OCI-LY3 (cell line): ENCODE results near the gene S100A4.
A peak's percentile ranks its signal among the peaks of the same experiment; 100 is the strongest.

Source experiments
- H2AFZ ChIP-seq: fragments of 200-600, 300-600 bp; shearing (Covaris generic); 2 replicates; pipeline ENCODE4 v1.6.0; 2014; ENCODE audit warnings: antibody characterized with exemption, low read depth, low read length
- H3K27ac ChIP-seq: fragments of 200-600, 300-600 bp; sonication (generic); 2 replicates; pipeline ENCODE4 v1.5.1; 2014; ENCODE audit warnings: mild to moderate bottlenecking, low read length, moderate library complexity, mixed read lengths
- H3K27me3 ChIP-seq: fragments of 200-600, 300-600 bp; sonication (generic); 2 replicates; pipeline ENCODE4 v1.6.1; 2014; ENCODE audit warnings: low read depth, low read length, mixed read lengths
- H3K36me3 ChIP-seq: fragments of 200-600, 300-600 bp; sonication (generic); replicated peaks from 2 replicates; pipeline ENCODE3; 2014; ENCODE audit warnings: low read depth, low read length, mixed read lengths
- H3K4me1 ChIP-seq: fragments of 300-600, 200-600 bp; sonication (generic); 2 replicates; pipeline ENCODE4 v1.6.1; 2014; ENCODE audit warnings: low read length, mixed read lengths
- H3K4me2 ChIP-seq: fragments of 200-600, 300-600 bp; sonication (generic); 2 replicates; pipeline ENCODE4 v1.6.1; 2014; ENCODE audit warnings: low read length, mixed read lengths
- H3K4me3 ChIP-seq: fragments of 300-600, 200-600 bp; sonication (generic); 2 replicates; pipeline ENCODE4 v1.5.1; 2014; ENCODE audit warnings: antibody characterized with exemption, mild to moderate bottlenecking, low read length, moderate library complexity
- H3K79me2 ChIP-seq: fragments of 300-600, 200-600 bp; shearing (Covaris generic); 2 replicates; pipeline ENCODE4 v1.6.1; 2014; ENCODE audit warnings: mild to moderate bottlenecking, low read length, mixed read lengths
- H3K9ac ChIP-seq: fragments of 300-600, 200-600 bp; shearing (Covaris generic); 2 replicates; pipeline ENCODE4 v1.6.0; 2014; ENCODE audit warnings: mild to moderate bottlenecking, low read length, moderate library complexity
- H3K9me3 ChIP-seq: fragments of 200-600, 300-600 bp; shearing (Covaris generic); 2 replicates; pipeline ENCODE4 v1.6.1; 2014; ENCODE audit warnings: low read length, mixed read lengths; ENCODE audit not compliant: insufficient read depth
- H4K20me1 ChIP-seq: fragments of 200-600, 300-600 bp; sonication (generic); 2 replicates; pipeline ENCODE4 v1.6.1; 2016; ENCODE audit warnings: low read length, mixed read lengths; ENCODE audit not compliant: insufficient read depth
- CTCF ChIP-seq: fragments of 200-600, 300-600 bp; sonication (generic); IDR thresholded peaks from 2 replicates; pipeline ENCODE4 v1.5.1; 2014; ENCODE audit warnings: antibody characterized with exemption, low read length, low read depth
- EZH2phosphoT487 ChIP-seq: fragments of 200-600 bp; shearing (Covaris generic); IDR thresholded peaks from 2 replicates; pipeline ENCODE4 v1.6.1; 2018; ENCODE audit warnings: antibody characterized with exemption, mixed run types, low read depth

Gene S100A4

GRCh38 chr1:153553096-153553495, 7.5 kb upstream of the S100A4 start:
- Histone ChIP-seq H4K20me1 (no peaks in the 10 kb centered on the region), H3K79me2 (no peaks in the 10 kb centered on the region), H3K4me3 (no peak overlapping the region), H3K27ac (no peak overlapping the region), H3K27me3 (no peaks in the 10 kb centered on the region), H3K9me3 (no peaks in the 10 kb centered on the region), H2AFZ (no peak overlapping the region), H3K9ac (no peak overlapping the region), H3K4me1 (peaks cover 15% of the 10 kb centered on the region), H3K36me3 (no peaks in the 10 kb centered on the region), H3K4me2 (no peak overlapping the region)
- TF ChIP-seq EZH2phosphoT487 (no peak), CTCF (no peak)

- Histone ChIP-seq H3K4me1 (peaks cover 15% of the 10 kb centered on the region), H3K9me3 (no peaks in the 10 kb centered on the region), H2AFZ (no peak overlapping the region), H3K27me3 (no peaks in the 10 kb centered on the region), H4K20me1 (no peaks in the 10 kb centered on the region), H3K4me3 (no peak overlapping the region), H3K27ac (no peak overlapping the region), H3K79me2 (no peaks in the 10 kb centered on the region), H3K9ac (no peak overlapping the region), H3K4me2 (no peak overlapping the region), H3K36me3 (no peaks in the 10 kb centered on the region)
- no peak for TF ChIP-seq EZH2phosphoT487
- TF ChIP-seq CTCF, result no peak
These were observed 6.7 kb upstream of the S100A4 start for GRCh38 chr1:153552335-153552734.

- no peak overlapping the region for H3K9ac ChIP-seq
- no peak overlapping the region for H3K27ac ChIP-seq
- peaks cover 25% of the 10 kb centered on the region for H3K4me1 ChIP-seq
These were observed 5.4 kb upstream of the S100A4 start for GRCh38 chr1:153550827-153551500.

GRCh38 chr1:153550398-153550758, 4.8 kb upstream of the S100A4 start:
- no peaks in the 10 kb centered on the region for H3K27me3 ChIP-seq
- no peak overlapping the region for H3K9ac ChIP-seq
- H3K27ac ChIP-seq, result no peak overlapping the region
- no peaks in the 10 kb centered on the region for H3K79me2 ChIP-seq
- H4K20me1 ChIP-seq, result no peaks in the 10 kb centered on the region
- no peaks in the 10 kb centered on the region for H3K36me3 ChIP-seq
- no peak overlapping the region for H3K4me3 ChIP-seq
- H2AFZ ChIP-seq, result no peak overlapping the region
- H3K4me1 ChIP-seq, result peaks cover 30% of the 10 kb centered on the region
- H3K9me3 ChIP-seq, result no peaks in the 10 kb centered on the region
- no peak for TF ChIP-seq EZH2phosphoT487
- no peak for TF ChIP-seq CTCF
- H3K4me2 ChIP-seq, result no peak overlapping the region

More at GRCh38 chr1:153550827-153551500, 5.4 kb upstream of the S100A4 start:
- Histone ChIP-seq H3K9me3 (no peaks in the 10 kb centered on the region), H3K36me3 (no peaks in the 10 kb centered on the region), H3K27me3 (no peaks in the 10 kb centered on the region), H3K4me2 (peak overlapping the region; percentile 7; the same call in 1 of the 2 replicates), H3K79me2 (no peaks in the 10 kb centered on the region), H3K4me3 (no peak overlapping the region), H2AFZ (no peak overlapping the region), H4K20me1 (no peaks in the 10 kb centered on the region)
- TF ChIP-seq EZH2phosphoT487 (no peak), CTCF (no peak)
